Natural killer cell treated with Interleukin-12 subunit alpha and Interleukin-12 subunit beta and Interleukin-15 and Interleukin-18, amount 100 ng/mL, for 72 hours (primary cell): ENCODE results near the gene REEP2. TPM values are rescaled to one million over a fixed set of nuclear protein-coding genes. Genes with fewer than 3 reads are reported as not detected.
A peak's percentile ranks its signal among the peaks of the same experiment; 100 is the strongest.
"Not testable (repeated sequence)": the region's sequence is repeated elsewhere in the genome, so short reads cannot be mapped to it uniquely, and the experiment has no call there.

ENCODE experiments used
- ATAC-seq, 2 donors: fragments of 150-1000 bp; cut with Tn5 transposase in 1 of 2; sonication (Bioruptor Pico), chemical (Tn5 transposase) in 1 of 2; 2 replicates each; pipeline ENCODE4 v1.10.0; 2021
- DNase-seq: peaks from one replicate; pipeline ENCODE4 v3.0.0; 2022; ENCODE audit warnings: low spot score
- H3K27ac Mint-ChIP-seq, 2 donors: 1 replicate in 1 of 2; 2 replicates in 1 of 2; pipeline ENCODE4 v1.8.0; 2022; ENCODE audit warnings: mixed read lengths in 2 of 2, mild to moderate bottlenecking in 1 of 2, moderate library complexity in 1 of 2
- H3K27me3 Mint-ChIP-seq, 2 donors: 1 replicate in 1 of 2; 2 replicates in 1 of 2; pipeline ENCODE4 v1.8.0; 2022; ENCODE audit warnings: mixed read lengths in 2 of 2
- H3K36me3 Mint-ChIP-seq: one replicate; pipeline ENCODE4 v1.8.0; 2022; ENCODE audit warnings: mixed read lengths
- H3K4me1 Mint-ChIP-seq, 2 donors: 1 replicate in 1 of 2; 2 replicates in 1 of 2; pipeline ENCODE4 v1.8.0; 2022; ENCODE audit warnings: low read depth in 2 of 2, mixed read lengths in 2 of 2, mild to moderate bottlenecking in 1 of 2
- H3K4me3 Mint-ChIP-seq: one replicate; pipeline ENCODE4 v1.8.0; 2022; ENCODE audit warnings: mixed read lengths
- H3K9me3 Mint-ChIP-seq: 2 replicates; pipeline ENCODE4 v1.8.0; 2022; ENCODE audit warnings: mixed read lengths
- total RNA-seq, 2 donors: library from RNA; stranded (reverse); gene quantifications; one replicate each; pipeline ENCODE4 v1.2.3, GENCODE V29; 2022

Gene REEP2
- total RNA-seq, 2 donors from 2014 or later = 0.75 TPM; not detected in 1

DNA sequence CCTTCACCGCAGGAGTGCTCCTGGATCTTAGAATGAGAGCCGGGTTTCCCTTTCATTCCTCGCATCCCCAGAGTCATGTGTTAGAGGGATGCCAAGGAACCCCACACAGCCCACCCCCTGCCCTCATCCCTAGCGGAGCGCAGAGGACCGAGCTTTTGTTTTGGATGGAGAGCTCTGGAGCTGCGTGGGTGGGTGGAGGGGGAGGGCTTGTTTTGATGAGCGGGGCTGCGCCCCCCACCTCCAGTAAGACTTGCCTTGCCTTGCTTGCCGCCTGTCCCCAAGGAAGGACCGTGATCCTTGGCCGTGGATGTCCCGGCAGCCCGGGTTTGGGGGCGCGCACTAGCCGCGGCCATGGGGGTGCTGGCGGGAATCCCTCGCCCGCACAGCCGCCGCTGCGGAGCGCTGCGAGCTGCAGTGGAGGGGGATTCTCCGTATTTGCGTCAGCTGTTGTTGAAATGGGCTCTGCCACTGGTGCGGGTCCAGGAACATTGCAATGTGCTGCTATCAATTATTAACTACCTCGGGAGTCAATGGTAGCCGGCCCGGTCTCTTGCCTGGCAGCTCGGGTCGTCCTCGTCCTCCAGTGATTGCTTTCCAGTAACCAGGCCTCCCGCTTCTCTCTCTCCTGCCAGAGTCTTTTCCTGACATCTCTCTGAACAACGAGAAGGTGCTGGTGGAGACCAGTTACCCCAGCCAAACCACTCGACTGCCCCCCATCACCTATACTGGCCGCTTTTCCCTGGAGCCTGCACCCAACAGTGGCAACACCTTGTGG, 27.5 kb downstream of the REEP2 start:
- H3K27ac Mint-ChIP-seq = peak overlapping the region; percentile 58 to 79
- peaks cover 19 to 22% of the 10 kb centered on the region in 2 donors for H3K4me1 Mint-ChIP-seq
- peak overlapping the region; percentile 86 for H3K4me3 Mint-ChIP-seq
- no peaks in the 10 kb centered on the region for H3K27me3 Mint-ChIP-seq
- no peaks in the 10 kb centered on the region for H3K36me3 Mint-ChIP-seq
- no peak for ATAC-seq
- H3K9me3 Mint-ChIP-seq = no peaks in the 10 kb centered on the region
- no peak for DNase-seq

DNA sequence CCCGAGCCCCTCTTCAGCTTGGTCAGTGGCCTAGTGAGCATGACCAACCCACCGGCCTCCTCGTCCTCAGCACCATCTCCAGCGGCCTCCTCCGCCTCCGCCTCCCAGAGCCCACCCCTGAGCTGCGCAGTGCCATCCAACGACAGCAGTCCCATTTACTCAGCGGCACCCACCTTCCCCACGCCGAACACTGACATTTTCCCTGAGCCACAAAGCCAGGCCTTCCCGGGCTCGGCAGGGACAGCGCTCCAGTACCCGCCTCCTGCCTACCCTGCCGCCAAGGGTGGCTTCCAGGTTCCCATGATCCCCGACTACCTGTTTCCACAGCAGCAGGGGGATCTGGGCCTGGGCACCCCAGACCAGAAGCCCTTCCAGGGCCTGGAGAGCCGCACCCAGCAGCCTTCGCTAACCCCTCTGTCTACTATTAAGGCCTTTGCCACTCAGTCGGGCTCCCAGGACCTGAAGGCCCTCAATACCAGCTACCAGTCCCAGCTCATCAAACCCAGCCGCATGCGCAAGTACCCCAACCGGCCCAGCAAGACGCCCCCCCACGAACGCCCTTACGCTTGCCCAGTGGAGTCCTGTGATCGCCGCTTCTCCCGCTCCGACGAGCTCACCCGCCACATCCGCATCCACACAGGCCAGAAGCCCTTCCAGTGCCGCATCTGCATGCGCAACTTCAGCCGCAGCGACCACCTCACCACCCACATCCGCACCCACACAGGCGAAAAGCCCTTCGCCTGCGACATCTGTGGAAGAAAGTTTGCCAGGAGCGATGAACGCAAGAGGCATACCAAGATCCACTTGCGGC, 28.2 kb downstream of the REEP2 start:
- H3K27ac Mint-ChIP-seq = peak overlapping the region; percentile 2 to 58
- no peaks in the 10 kb centered on the region for H3K36me3 Mint-ChIP-seq
- no peaks in the 10 kb centered on the region for H3K27me3 Mint-ChIP-seq
- no peaks in the 10 kb centered on the region for H3K9me3 Mint-ChIP-seq
- peaks cover 18 to 19% of the 10 kb centered on the region in 2 donors for H3K4me1 Mint-ChIP-seq
- ATAC-seq (no peak), DNase-seq (no peak)
- H3K4me3 Mint-ChIP-seq = peak overlapping the region; percentile 56

DNA sequence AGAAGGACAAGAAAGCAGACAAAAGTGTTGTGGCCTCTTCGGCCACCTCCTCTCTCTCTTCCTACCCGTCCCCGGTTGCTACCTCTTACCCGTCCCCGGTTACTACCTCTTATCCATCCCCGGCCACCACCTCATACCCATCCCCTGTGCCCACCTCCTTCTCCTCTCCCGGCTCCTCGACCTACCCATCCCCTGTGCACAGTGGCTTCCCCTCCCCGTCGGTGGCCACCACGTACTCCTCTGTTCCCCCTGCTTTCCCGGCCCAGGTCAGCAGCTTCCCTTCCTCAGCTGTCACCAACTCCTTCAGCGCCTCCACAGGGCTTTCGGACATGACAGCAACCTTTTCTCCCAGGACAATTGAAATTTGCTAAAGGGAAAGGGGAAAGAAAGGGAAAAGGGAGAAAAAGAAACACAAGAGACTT, 28.9 kb downstream of the REEP2 start:
- no peak for DNase-seq
- Mint-ChIP-seq H3K4me3 (peak overlapping the region; percentile 56), H3K4me1 (peaks cover 18 to 19% of the 10 kb centered on the region in 2 donors), H3K27ac (peak overlapping the region; percentile 2 to 58), H3K9me3 (no peaks in the 10 kb centered on the region), H3K36me3 (no peaks in the 10 kb centered on the region), H3K27me3 (no peaks in the 10 kb centered on the region)
- ATAC-seq = no peak

DNA sequence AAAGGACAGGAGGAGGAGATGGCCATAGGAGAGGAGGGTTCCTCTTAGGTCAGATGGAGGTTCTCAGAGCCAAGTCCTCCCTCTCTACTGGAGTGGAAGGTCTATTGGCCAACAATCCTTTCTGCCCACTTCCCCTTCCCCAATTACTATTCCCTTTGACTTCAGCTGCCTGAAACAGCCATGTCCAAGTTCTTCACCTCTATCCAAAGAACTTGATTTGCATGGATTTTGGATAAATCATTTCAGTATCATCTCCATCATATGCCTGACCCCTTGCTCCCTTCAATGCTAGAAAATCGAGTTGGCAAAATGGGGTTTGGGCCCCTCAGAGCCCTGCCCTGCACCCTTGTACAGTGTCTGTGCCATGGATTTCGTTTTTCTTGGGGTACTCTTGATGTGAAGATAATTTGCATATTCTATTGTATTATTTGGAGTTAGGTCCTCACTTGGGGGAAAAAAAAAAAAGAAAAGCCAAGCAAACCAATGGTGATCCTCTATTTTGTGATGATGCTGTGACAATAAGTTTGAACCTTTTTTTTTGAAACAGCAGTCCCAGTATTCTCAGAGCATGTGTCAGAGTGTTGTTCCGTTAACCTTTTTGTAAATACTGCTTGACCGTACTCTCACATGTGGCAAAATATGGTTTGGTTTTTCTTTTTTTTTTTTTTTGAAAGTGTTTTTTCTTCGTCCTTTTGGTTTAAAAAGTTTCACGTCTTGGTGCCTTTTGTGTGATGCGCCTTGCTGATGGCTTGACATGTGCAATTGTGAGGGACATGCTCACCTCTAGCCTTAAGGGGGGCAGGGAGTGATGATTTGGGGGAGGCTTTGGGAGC, 29.5 kb downstream of the REEP2 start:
- H3K4me3 Mint-ChIP-seq = peak overlapping the region; percentile 2
- ATAC-seq = no peak
- H3K27ac Mint-ChIP-seq = peak overlapping the region in 1 of 2 donors; percentile 2

DNA sequence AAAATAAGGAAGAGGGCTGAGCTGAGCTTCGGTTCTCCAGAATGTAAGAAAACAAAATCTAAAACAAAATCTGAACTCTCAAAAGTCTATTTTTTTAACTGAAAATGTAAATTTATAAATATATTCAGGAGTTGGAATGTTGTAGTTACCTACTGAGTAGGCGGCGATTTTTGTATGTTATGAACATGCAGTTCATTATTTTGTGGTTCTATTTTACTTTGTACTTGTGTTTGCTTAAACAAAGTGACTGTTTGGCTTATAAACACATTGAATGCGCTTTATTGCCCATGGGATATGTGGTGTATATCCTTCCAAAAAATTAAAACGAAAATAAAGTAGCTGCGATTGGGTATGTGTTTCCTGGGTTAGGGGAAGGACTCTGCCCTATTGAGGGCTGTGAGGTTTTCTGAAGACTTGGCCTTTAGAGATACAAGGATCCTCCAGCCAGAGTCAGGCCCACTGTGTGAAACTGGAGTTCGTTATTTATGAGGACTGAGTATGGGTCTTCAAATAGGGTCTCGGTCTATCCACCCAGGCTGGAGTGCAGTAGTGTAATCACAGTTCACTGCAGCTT, 30.2 kb downstream of the REEP2 start:
- DNase-seq (no peak), ATAC-seq (no peak)
- H3K9me3 Mint-ChIP-seq = no peaks in the 10 kb centered on the region
- H3K36me3 Mint-ChIP-seq = no peaks in the 10 kb centered on the region
- peak overlapping the region; percentile 2 for H3K4me3 Mint-ChIP-seq
- no peaks in the 10 kb centered on the region for H3K27me3 Mint-ChIP-seq
- H3K27ac Mint-ChIP-seq = no peak overlapping the region
- peaks cover 18 to 19% of the 10 kb centered on the region in 2 donors for H3K4me1 Mint-ChIP-seq

More for the DNA sequence above, 29.5 kb downstream of the REEP2 start:
- no peaks in the 10 kb centered on the region for H3K27me3 Mint-ChIP-seq
- no peaks in the 10 kb centered on the region for H3K9me3 Mint-ChIP-seq
- H3K36me3 Mint-ChIP-seq = no peaks in the 10 kb centered on the region
- DNase-seq = no peak
- peaks cover 18 to 19% of the 10 kb centered on the region in 2 donors for H3K4me1 Mint-ChIP-seq

DNA sequence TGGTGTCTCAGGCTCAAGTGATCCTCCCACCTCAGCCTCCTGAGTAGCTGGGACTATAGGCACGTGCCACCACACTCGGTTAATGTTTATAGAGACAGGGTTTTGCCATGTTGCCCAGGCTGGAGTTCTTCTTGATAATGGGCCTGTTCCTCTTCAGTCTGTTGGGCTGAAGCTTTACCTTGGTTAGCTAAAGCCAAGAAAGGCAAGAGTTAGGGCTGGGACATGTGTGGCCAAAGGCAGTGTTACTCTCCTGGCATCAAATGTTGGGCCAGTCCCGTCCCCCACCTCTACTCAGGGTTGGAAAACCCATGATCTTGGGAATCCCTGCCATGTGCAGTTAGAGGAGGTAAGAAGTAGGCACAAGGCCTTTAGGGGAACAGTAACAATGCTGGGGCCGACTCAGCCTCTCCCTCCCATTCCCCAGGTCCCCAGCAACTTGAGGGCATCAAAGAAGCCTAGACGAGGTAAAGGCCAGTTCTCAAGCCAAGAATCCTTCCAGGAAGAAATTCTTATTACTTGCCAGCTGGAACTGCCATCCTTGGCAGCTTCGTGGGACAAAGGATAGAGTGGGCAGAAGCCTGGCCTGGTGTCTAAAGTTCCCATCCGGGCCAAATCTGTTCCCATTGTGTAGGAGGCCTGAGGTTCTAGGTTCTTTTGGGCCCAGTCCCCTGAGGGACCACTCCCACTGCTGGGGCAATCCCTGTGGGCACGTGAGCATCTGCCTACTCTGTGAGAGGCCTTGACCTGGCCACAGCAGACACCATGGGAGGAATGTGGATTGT, 30.9 kb downstream of the REEP2 start:
- DNase-seq (no peak), ATAC-seq (no peak)
- peaks cover 18 to 19% of the 10 kb centered on the region in 2 donors for H3K4me1 Mint-ChIP-seq
- H3K36me3 Mint-ChIP-seq = no peaks in the 10 kb centered on the region
- H3K27me3 Mint-ChIP-seq = no peaks in the 10 kb centered on the region
- H3K27ac Mint-ChIP-seq = no peak overlapping the region
- H3K9me3 Mint-ChIP-seq = no peaks in the 10 kb centered on the region
- H3K4me3 Mint-ChIP-seq = no peak overlapping the region

DNA sequence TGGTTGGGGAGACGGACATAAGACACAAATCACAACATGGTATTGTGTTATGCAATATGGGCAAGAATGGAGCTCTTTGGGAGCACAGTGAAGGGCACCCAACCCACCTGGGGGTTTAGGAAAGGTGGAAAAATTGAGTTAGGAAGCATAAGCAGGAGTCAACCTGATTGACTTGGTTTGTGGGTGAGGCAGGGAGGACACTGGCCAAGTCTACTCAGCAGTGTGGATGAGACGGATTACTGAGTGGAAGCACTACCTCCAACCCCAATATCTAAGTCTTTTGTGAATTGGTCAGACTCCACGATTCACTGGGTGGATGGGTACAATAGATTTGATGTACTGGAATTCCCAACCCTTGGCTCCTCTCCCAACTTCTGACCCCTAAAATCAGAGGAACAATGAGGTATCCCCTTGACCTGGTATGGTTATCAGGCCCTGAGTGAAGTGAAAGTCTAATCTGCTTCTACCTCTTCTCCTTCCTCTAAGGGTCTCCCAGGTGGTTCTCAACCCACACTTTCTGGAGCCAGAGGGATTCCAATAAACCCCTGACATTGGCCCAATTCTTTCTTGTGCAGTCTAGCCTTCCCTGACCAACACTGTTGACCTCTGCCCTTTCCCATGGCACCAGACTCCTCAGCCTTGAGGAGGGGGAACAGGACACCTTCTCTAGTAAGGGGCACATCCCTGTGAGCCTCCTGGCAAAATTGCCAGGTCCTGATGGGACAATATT, 31.6 kb downstream of the REEP2 start:
- Mint-ChIP-seq H3K9me3 (no peaks in the 10 kb centered on the region), H3K4me3 (no peak overlapping the region), H3K36me3 (no peaks in the 10 kb centered on the region), H3K27me3 (peaks cover 5 to 6% of the 10 kb centered on the region in 2 donors), H3K4me1 (peaks cover 18 to 19% of the 10 kb centered on the region in 2 donors), H3K27ac (no peak overlapping the region)
- ATAC-seq (no peak), DNase-seq (no peak)

DNA sequence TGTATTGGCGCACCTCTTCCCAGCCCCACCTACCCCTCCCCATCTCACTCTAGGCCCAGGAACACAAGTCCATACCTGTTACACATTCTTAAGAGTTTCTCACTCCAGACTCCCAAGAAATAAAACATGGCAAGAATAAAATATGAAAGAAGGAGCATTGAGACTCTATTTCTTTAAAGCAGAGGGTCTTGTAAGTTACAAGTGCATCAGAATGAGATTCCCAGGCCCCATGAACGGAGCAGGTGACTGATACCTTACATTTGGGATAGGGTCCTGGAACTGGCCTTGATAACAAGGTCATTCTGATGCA, 32.1 kb downstream of the REEP2 start:
- DNase-seq (no peak), ATAC-seq (no peak)
- Mint-ChIP-seq H3K4me3 (no peak overlapping the region), H3K4me1 (peaks cover 18 to 19% of the 10 kb centered on the region in 2 donors), H3K27ac (no peak overlapping the region), H3K27me3 (peaks cover 8 to 10% of the 10 kb centered on the region in 2 donors), H3K36me3 (no peaks in the 10 kb centered on the region), H3K9me3 (no peaks in the 10 kb centered on the region)

DNA sequence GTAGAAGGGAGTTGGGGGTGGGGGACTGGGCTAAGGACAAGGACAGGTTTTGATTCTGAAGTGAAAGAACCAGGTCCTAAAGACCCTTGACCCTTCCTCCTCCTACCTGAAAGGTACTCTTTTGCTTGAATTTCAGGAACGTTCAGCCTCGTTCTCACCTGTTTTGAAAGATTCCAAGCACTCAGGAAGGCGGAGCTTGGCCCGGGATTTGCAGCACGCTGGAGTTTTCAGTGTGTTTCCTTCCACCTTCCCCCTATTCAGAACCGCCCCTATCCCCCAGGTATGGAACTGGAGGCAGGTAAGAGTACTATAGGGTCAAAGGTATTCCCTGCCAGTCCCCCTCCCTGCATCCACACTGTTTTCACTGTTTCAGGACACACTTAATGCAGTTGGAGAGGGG, 33.5 kb downstream of the REEP2 start:
- Mint-ChIP-seq H3K9me3 (no peaks in the 10 kb centered on the region), H3K27me3 (peaks cover 11 to 15% of the 10 kb centered on the region in 2 donors), H3K27ac (no peak overlapping the region), H3K4me1 (peaks cover 9 to 14% of the 10 kb centered on the region in 2 donors), H3K36me3 (no peaks in the 10 kb centered on the region), H3K4me3 (no peak overlapping the region)
- DNase-seq (no peak), ATAC-seq (no peak)

DNA sequence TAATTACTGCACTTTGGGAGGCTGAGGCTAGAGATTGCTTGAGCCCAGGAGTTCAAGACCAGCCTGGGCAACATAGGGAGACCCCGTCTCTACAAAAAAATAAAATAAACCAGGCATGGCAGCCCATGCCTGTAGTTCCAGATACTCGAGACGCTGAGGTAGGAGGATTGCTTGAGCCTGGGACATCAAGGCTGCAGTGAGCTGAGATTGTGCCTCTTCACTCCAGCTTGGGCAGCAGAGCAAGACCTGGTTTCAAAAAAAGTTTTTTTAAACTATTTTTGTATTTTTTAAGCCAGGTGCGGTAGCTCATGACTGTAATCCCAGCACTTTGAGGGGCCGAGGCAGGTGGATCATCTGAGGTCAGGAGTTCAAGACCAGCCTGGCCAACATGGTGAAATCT, 34.3 kb downstream of the REEP2 start:
- DNase-seq, H3K27ac Mint-ChIP-seq, H3K9me3 Mint-ChIP-seq, H3K36me3 Mint-ChIP-seq, ATAC-seq, H3K4me1 Mint-ChIP-seq, H3K4me3 Mint-ChIP-seq: not testable (repeated sequence)
- peaks cover 11 to 15% of the 10 kb centered on the region in 2 donors for H3K27me3 Mint-ChIP-seq

DNA sequence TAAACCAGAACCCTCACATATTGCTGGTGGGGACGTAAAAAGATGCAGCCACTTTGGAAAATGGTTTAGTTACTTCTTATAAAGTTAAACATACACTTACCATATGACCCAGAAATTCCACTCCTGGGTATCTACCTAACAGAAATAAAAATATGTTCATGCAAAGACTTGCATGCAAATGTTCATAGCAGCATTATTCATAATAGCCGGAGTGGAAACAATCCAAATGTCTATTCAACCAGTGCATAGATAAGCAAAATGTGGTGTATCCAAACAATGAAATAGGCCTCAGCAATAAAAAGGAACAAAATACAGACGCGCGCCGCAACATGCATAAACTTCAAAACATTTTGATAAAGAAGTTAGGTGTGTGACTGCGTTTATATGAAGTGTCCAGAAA, 38.1 kb downstream of the REEP2 start:
- H3K27me3 Mint-ChIP-seq = peaks cover 15 to 17% of the 10 kb centered on the region in 2 donors
- no peaks in the 10 kb centered on the region for H3K36me3 Mint-ChIP-seq
- no peaks in the 10 kb centered on the region for H3K4me1 Mint-ChIP-seq
- H3K9me3 Mint-ChIP-seq = no peaks in the 10 kb centered on the region
- ATAC-seq = no peak
- no peak overlapping the region for H3K27ac Mint-ChIP-seq
- no peak overlapping the region for H3K4me3 Mint-ChIP-seq
- DNase-seq = no peak

DNA sequence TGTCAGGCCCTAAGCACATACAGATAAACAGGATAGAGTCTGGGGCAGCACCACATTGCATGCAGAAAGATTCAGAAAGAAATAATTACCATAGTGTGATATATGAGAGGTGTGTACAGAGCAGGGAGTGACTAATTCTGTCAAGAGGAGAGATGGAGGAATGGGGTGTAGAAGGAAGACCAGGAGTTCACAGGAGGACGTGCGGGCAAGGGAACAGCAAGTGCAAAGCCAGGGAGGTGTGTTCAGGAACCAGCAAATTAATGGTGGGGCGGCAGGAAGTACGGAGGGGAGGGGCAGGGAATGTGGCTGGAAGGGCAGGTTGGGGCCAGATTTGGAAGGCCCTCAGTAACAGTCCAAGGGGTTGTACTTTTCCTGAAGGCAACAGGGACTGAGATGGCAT, 43.8 kb downstream of the REEP2 start:
- DNase-seq = no peak

More for the DNA sequence above, 43.8 kb downstream of the REEP2 start:
- no peak overlapping the region for H3K4me3 Mint-ChIP-seq
- H3K4me1 Mint-ChIP-seq = no peaks in the 10 kb centered on the region
- no peak for ATAC-seq
- no peak overlapping the region for H3K27ac Mint-ChIP-seq
- H3K36me3 Mint-ChIP-seq = no peaks in the 10 kb centered on the region
- H3K27me3 Mint-ChIP-seq = peaks cover 0 to 11% of the 10 kb centered on the region in 2 donors
- H3K9me3 Mint-ChIP-seq = no peaks in the 10 kb centered on the region
